ENCODE data around the gene NRG2.
A peak's percentile ranks its signal among the peaks of the same experiment; 100 is the strongest.

Gene NRG2

GRCh38 chr5:139854953-139855352 is 188.1 kb downstream of the NRG2 start:
- DNase-seq (ENCODE audit: low read depth), result no peak

- no peak for DNase-seq (ENCODE audit: low read depth)
These were observed 189.0 kb downstream of the NRG2 start for GRCh38 chr5:139854029-139854605.

- no peak for DNase-seq (ENCODE audit: low read depth)
These were observed 190.4 kb downstream of the NRG2 start for GRCh38 chr5:139852696-139853095.

- DNase-seq (ENCODE audit: low read depth), result no peak
These were observed 191.5 kb downstream of the NRG2 start for GRCh38 chr5:139851558-139851957.

- no peak for DNase-seq (ENCODE audit: low read depth)
These were observed 192.6 kb downstream of the NRG2 start for GRCh38 chr5:139850423-139851016.

GRCh38 chr5:139849942-139850341 is 193.2 kb downstream of the NRG2 start:
- DNase-seq (ENCODE audit: low read depth), result no peak

GRCh38 chr5:139849501-139849900 is 193.6 kb downstream of the NRG2 start:
- no peak for DNase-seq (ENCODE audit: low read depth)

- DNase-seq (ENCODE audit: low read depth), result no peak
These were observed 194.5 kb downstream of the NRG2 start for GRCh38 chr5:139848508-139849100.

- no peak for DNase-seq (ENCODE audit: low read depth)
These were observed 195.2 kb downstream of the NRG2 start for GRCh38 chr5:139847790-139848507.

GRCh38 chr5:139847091-139847490 is 196.0 kb downstream of the NRG2 start:
- DNase-seq (ENCODE audit: low read depth), result no peak

GRCh38 chr5:139845846-139846681 is 197.0 kb downstream of the NRG2 start:
- no peak for DNase-seq (ENCODE audit: low read depth)

- peak; percentile 42 for DNase-seq (ENCODE audit: low read depth)
These were observed 198.5 kb downstream of the NRG2 start for GRCh38 chr5:139844472-139845145.

- DNase-seq (ENCODE audit: low read depth), result no peak
These were observed 199.1 kb downstream of the NRG2 start for GRCh38 chr5:139843991-139844390.

GRCh38 chr5:139842321-139842720 is 200.8 kb downstream of the NRG2 start:
- DNase-seq (ENCODE audit: low read depth), result no peak

GRCh38 chr5:139841549-139841948 is 201.6 kb downstream of the NRG2 start:
- no peak for DNase-seq (ENCODE audit: low read depth)

- no peak for DNase-seq (ENCODE audit: low read depth)
These were observed 203.2 kb downstream of the NRG2 start for GRCh38 chr5:139839918-139840317.

GRCh38 chr5:139839232-139839815 is 203.8 kb downstream of the NRG2 start:
- DNase-seq (ENCODE audit: low read depth), result no peak

GRCh38 chr5:139838381-139839197 is 204.5 kb downstream of the NRG2 start:
- DNase-seq (ENCODE audit: low read depth), result no peak

- DNase-seq (ENCODE audit: low read depth), result no peak
These were observed 205.3 kb downstream of the NRG2 start for GRCh38 chr5:139837711-139838380.

Data from CMK (cell line).